Mammary microvascular endothelial cell (primary cell): Measurements from ENCODE around the gene PLIN5. TPM values are rescaled to one million over a fixed set of nuclear protein-coding genes. Genes with fewer than 3 reads are reported as not detected.

Experiments used
- total RNA-seq: library from RNA; depleted of rRNA; stranded (reverse); fragments of >200 nt; gene quantifications from 2 replicates; pipeline ENCODE4 v1.2.3, GENCODE V29; 2015

Gene PLIN5
- total RNA-seq = 0.07 TPM in 1 of 2 replicates, not detected in the other

GRCh38 chr19:4534836-4535658 is at the start of gene PLIN5:
PLIN5 (minus strand) TSS chr19:4535224; CDS start chr19:4534074, 1,150 bp downstream.

GRCh38 chr19:4559569-4559968 is 24.5 kb upstream of the PLIN5 start, which contains the start of gene SEMA6B:
SEMA6B (minus strand) TSS chr19:4559684; CDS start chr19:4558457, 1,227 bp downstream.

GRCh38 chr19:4539693-4540581 is 4.9 kb upstream of the PLIN5 start, which contains the start of gene LRG1:
LRG1 (minus strand) TSS chr19:4540036; CDS start chr19:4540013, 23 bp downstream.

GRCh38 chr19:4518345-4519171 is 16.5 kb downstream of the PLIN5 start, which contains the start of gene PLIN4:
PLIN4 (minus strand) TSS chr19:4518486; CDS start chr19:4518272, 214 bp downstream.

Other genes starting within 250 kb of the PLIN5 start
- not detected in 2 replicates for gene TMIGD2, start 232.8 kb downstream of the PLIN5 start, total RNA-seq
- 7.9 and 9.6 TPM in 2 replicates for gene FSD1, start 230.6 kb downstream of the PLIN5 start, total RNA-seq
- gene STAP2, start 196.4 kb downstream of the PLIN5 start, total RNA-seq = 27.2 and 30.9 TPM in 2 replicates
- gene MPND, start 191.7 kb downstream of the PLIN5 start, total RNA-seq = 2.8 and 4.5 TPM in 2 replicates
- gene SH3GL1, start 134.7 kb downstream of the PLIN5 start, total RNA-seq = 104 and 115 TPM in 2 replicates
- 20.3 and 22.4 TPM in 2 replicates for gene CHAF1A, start 132.6 kb downstream of the PLIN5 start, total RNA-seq
- 54.2 and 61.9 TPM in 2 replicates for gene UBXN6, start 77.4 kb downstream of the PLIN5 start, total RNA-seq
- 69.2 and 73.0 TPM in 2 replicates for gene HDGFL2, start 62.9 kb downstream of the PLIN5 start, total RNA-seq
- 0.07 and 0.20 TPM in 2 replicates for gene PLIN4, start 16.7 kb downstream of the PLIN5 start, total RNA-seq
- 0.73 and 0.79 TPM in 2 replicates for gene LRG1, start 4.8 kb upstream of the PLIN5 start, total RNA-seq
- gene SEMA6B, start 24.5 kb upstream of the PLIN5 start, total RNA-seq = 176 and 187 TPM in 2 replicates
- 16.3 and 16.8 TPM in 2 replicates for gene TNFAIP8L1, start 104.3 kb upstream of the PLIN5 start, total RNA-seq
- gene MYDGF, start 135.1 kb upstream of the PLIN5 start, total RNA-seq = 188 and 208 TPM in 2 replicates
- gene DPP9, start 188.6 kb upstream of the PLIN5 start, total RNA-seq = 91.9 and 113 TPM in 2 replicates